Neural cell (in vitro differentiated cells): Measurements from ENCODE around the gene COCH. TPM values are rescaled to one million over a fixed set of nuclear protein-coding genes. Genes with fewer than 3 reads are reported as not detected.

ENCODE experiments used
- H2AFZ ChIP-seq: fragments of 200-600, 300-800 bp; sonication (generic), shearing (Covaris generic); 2 replicates; pipeline ENCODE4 v1.6.0; 2014; ENCODE audit warnings: low read depth, mild to moderate bottlenecking, antibody characterized with exemption, low read length, moderate library complexity
- H3F3A ChIP-seq: fragments of 200-600 bp; shearing (Covaris generic); 2 replicates; pipeline ENCODE4 v1.6.1; 2016; ENCODE audit warnings: mild to moderate bottlenecking, moderate library complexity, mixed read lengths, antibody characterized with exemption, low read length; ENCODE audit not compliant: insufficient read depth, poor library complexity, severe bottlenecking
- H3K27ac ChIP-seq: fragments of 200-600, 300-800 bp; sonication (generic), shearing (Covaris generic); 2 replicates; pipeline ENCODE4 v1.5.1; 2014; ENCODE audit warnings: mild to moderate bottlenecking, low read length, moderate library complexity
- H3K27me3 ChIP-seq: fragments of 300-800, 200-600 bp; sonication (generic), shearing (Covaris generic); 2 replicates; pipeline ENCODE4 v1.6.0; 2014; ENCODE audit warnings: mild to moderate bottlenecking, low read depth, low read length, moderate library complexity; ENCODE audit not compliant: insufficient read depth
- H3K36me3 ChIP-seq: fragments of 300-800, 200-600 bp; sonication (generic), shearing (Covaris generic); 2 replicates; pipeline ENCODE4 v1.5.1; 2014; ENCODE audit warnings: mild to moderate bottlenecking, antibody characterized with exemption, low read length, moderate library complexity; ENCODE audit not compliant: insufficient read depth
- H3K4me2 ChIP-seq: fragments of 300-800, 200-600 bp; sonication (generic), shearing (Covaris generic); 2 replicates; pipeline ENCODE4 v1.6.0; 2014; ENCODE audit warnings: mild to moderate bottlenecking, low read length
- H3K4me3 ChIP-seq: fragments of 300-800, 200-600 bp; sonication (generic), shearing (Covaris generic); 2 replicates; pipeline ENCODE4 v1.5.1; 2014; ENCODE audit warnings: mild to moderate bottlenecking, low read length, moderate library complexity
- H3K79me2 ChIP-seq: fragments of 200-600 bp; shearing (Covaris generic); replicated peaks from 2 replicates; pipeline ENCODE4 v1.6.0; 2014; ENCODE audit warnings: mild to moderate bottlenecking, low read length, moderate library complexity; ENCODE audit not compliant: insufficient read depth
- H3K9ac ChIP-seq: fragments of 300-800, 200-600 bp; sonication (generic), shearing (Covaris generic); 2 replicates; pipeline ENCODE4 v1.6.1; 2016; ENCODE audit warnings: mild to moderate bottlenecking, low read length, mixed read lengths
- H3K9me2 ChIP-seq: fragments of 200-600 bp; shearing (Covaris generic); 2 replicates; pipeline ENCODE4 v1.6.1; 2016; ENCODE audit warnings: mild to moderate bottlenecking, low read length, mixed read lengths; ENCODE audit not compliant: insufficient read depth
- H3K9me3 ChIP-seq: fragments of 200-600, 300-800 bp; sonication (generic), shearing (Covaris generic); 2 replicates; pipeline ENCODE4 v1.6.1; 2016; ENCODE audit warnings: mild to moderate bottlenecking, mixed run types, low read length, moderate library complexity, mixed read lengths
- H4K20me1 ChIP-seq: fragments of 200-600 bp; shearing (Covaris generic); 2 replicates; pipeline ENCODE4 v1.6.1; 2016; ENCODE audit warnings: mild to moderate bottlenecking, mixed run types; ENCODE audit not compliant: insufficient read depth
- MXI1 ChIP-seq: fragments of 450-650 bp; conservative IDR thresholded peaks from 2 replicates; pipeline ENCODE4 v1.6.1; 2014; ENCODE audit warnings: antibody characterized with exemption, mild to moderate bottlenecking; ENCODE audit not compliant: poor library complexity, severe bottlenecking
- POLR2AphosphoS5 ChIP-seq: IDR thresholded peaks from 2 replicates; pipeline ENCODE4 v1.6.1; 2012
- RAD21 ChIP-seq: fragments of 450-650 bp; conservative IDR thresholded peaks from 2 replicates; pipeline ENCODE4 v1.6.1; 2014; ENCODE audit warnings: antibody characterized with exemption, mild to moderate bottlenecking, moderate library complexity
- SMC3 ChIP-seq: fragments of 450-650 bp; conservative IDR thresholded peaks from 2 replicates; pipeline ENCODE4 v1.6.1; 2014; ENCODE audit warnings: antibody characterized with exemption, mild to moderate bottlenecking, moderate library complexity; ENCODE audit not compliant: poor library complexity
- TAF1 ChIP-seq: IDR thresholded peaks from 2 replicates; pipeline ENCODE4 v1.6.1; 2012; ENCODE audit warnings: low read depth
- polyA plus RNA-seq: library from polyadenylated mRNA; depleted of rRNA; stranded (reverse); fragments of >200 nt; gene quantifications from 2 replicates; pipeline ENCODE4 v1.2.3, GENCODE V29; 2014
- TF ChIP-seq, protein P1 (sequence below): IDR thresholded peaks from 2 replicates; pipeline ENCODE4 v1.6.1; 2012; ENCODE audit warnings: borderline replicate concordance
- TF ChIP-seq, protein P2 (sequence below): fragments of 450-650 bp; IDR thresholded peaks from 2 replicates; pipeline ENCODE4 v1.5.1; 2014; ENCODE audit warnings: antibody characterized with exemption, mild to moderate bottlenecking, moderate library complexity; ENCODE audit not compliant: poor library complexity, severe bottlenecking

COCH gene
- polyA plus RNA-seq, 1 donor from 2014 or later: 45.0 TPM

DNA sequence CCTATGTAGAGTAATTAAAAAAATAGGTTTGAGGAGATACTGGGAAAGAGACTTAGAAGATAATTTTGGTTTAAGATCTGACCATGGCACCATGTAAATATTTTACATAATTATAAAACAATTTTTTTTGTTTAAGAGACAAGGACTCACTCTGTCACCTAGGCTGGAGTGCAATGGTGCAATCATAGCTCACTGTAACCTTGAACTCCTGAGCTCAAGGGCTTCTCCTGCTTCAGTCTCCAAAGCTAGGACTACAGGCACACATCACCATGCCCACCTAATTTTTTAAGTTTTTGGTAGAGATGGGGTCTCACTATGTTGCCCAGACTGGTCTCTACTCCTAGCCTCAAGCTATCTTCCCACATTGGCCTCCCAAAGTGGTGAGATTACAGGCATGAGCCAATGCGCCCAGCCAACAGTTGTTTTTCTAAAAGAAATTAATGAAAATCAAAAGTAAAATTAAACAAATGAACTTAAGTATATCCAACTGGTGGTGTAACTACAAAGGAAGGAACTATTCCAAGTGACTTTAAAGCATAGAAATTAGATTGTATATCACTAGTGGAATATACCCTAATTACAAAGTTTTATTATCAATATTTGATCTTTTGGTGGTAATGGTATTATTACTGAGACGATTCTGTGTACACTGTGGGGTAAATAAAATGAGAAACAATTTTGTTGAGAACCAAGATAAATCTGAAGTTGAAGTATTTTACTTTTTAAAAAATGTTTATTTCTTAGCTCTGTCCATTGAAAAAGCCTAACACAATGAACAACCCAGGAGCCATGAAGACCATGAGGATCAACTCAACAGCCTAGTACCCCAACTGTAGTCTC is 29.1 kb downstream of the COCH start:
- TF ChIP-seq POLR2AphosphoS5: no peak
- TF ChIP-seq, protein P1, sequence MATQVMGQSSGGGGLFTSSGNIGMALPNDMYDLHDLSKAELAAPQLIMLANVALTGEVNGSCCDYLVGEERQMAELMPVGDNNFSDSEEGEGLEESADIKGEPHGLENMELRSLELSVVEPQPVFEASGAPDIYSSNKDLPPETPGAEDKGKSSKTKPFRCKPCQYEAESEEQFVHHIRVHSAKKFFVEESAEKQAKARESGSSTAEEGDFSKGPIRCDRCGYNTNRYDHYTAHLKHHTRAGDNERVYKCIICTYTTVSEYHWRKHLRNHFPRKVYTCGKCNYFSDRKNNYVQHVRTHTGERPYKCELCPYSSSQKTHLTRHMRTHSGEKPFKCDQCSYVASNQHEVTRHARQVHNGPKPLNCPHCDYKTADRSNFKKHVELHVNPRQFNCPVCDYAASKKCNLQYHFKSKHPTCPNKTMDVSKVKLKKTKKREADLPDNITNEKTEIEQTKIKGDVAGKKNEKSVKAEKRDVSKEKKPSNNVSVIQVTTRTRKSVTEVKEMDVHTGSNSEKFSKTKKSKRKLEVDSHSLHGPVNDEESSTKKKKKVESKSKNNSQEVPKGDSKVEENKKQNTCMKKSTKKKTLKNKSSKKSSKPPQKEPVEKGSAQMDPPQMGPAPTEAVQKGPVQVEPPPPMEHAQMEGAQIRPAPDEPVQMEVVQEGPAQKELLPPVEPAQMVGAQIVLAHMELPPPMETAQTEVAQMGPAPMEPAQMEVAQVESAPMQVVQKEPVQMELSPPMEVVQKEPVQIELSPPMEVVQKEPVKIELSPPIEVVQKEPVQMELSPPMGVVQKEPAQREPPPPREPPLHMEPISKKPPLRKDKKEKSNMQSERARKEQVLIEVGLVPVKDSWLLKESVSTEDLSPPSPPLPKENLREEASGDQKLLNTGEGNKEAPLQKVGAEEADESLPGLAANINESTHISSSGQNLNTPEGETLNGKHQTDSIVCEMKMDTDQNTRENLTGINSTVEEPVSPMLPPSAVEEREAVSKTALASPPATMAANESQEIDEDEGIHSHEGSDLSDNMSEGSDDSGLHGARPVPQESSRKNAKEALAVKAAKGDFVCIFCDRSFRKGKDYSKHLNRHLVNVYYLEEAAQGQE: no peak
- no peak for TF ChIP-seq RAD21
- TF ChIP-seq TAF1: no peak
- no peaks in the 10 kb centered on the region for H3K36me3 ChIP-seq
- no peak overlapping the region for H3K27ac ChIP-seq
- no peak overlapping the region for H3K4me2 ChIP-seq
- H2AFZ ChIP-seq: no peak overlapping the region
- no peak overlapping the region for H3K4me3 ChIP-seq
- no peaks in the 10 kb centered on the region for H3K79me2 ChIP-seq
- no peak overlapping the region for H3K9ac ChIP-seq
- no peaks in the 10 kb centered on the region for H3K27me3 ChIP-seq
- no peaks in the 10 kb centered on the region for H3K9me2 ChIP-seq
- H3K9me3 ChIP-seq: no peaks in the 10 kb centered on the region
- no peaks in the 10 kb centered on the region for H3F3A ChIP-seq
- no peaks in the 10 kb centered on the region for H4K20me1 ChIP-seq

DNA sequence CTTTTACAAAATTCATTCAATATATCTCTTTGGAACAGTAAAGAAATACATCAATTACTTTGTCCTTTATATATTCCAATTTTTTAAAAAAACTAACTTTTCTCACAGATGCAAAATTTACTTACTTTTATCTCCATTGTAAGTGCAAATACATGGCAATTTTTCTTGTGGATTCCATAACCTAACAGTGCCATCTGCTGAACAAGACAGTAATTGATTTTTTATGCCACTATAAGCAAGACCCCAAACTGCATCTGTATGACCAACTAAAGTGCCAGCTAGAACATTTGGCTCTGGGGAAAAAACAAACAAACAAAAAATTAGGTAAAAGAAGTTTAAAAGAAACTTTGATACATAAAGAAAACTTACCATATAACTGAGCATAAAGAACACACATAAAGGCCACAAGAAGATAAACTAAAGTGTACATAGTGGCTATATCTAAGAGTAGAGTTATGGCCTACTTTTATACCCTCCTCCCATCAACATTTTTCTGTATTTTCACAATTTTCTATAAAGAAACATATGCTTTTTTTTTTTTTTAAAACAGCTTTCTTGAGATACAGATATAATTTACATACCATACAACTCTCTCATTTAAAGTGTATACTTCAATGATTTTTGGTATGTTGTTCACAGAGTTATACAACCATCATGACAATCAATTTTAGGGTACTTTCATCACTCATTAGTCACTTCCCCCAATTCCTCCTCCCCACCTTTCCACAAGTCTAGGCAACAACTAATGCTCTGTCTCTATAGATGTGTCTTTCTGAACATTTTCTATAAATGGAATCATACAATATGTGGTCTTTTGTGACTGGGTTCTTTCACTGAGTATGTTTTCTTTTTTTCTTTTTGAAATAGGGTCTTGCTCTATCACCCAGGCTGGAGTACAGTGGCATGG is 32.6 kb downstream of the COCH start:
- Histone ChIP-seq H4K20me1 (no peaks in the 10 kb centered on the region), H3K36me3 (peaks cover 8% of the 10 kb centered on the region), H3K4me3 (no peak overlapping the region), H3K27me3 (no peaks in the 10 kb centered on the region), H3K79me2 (no peaks in the 10 kb centered on the region), H3K9ac (no peak overlapping the region), H3K9me3 (no peaks in the 10 kb centered on the region), H3K9me2 (no peaks in the 10 kb centered on the region), H3F3A (no peaks in the 10 kb centered on the region), H3K27ac (no peak overlapping the region), H2AFZ (no peak overlapping the region), H3K4me2 (no peak overlapping the region)
- TF ChIP-seq POLR2AphosphoS5 (no peak), RAD21 (peak; percentile 70), MXI1 (no peak), SMC3 (peak; percentile 64)
- TF ChIP-seq, protein P2, sequence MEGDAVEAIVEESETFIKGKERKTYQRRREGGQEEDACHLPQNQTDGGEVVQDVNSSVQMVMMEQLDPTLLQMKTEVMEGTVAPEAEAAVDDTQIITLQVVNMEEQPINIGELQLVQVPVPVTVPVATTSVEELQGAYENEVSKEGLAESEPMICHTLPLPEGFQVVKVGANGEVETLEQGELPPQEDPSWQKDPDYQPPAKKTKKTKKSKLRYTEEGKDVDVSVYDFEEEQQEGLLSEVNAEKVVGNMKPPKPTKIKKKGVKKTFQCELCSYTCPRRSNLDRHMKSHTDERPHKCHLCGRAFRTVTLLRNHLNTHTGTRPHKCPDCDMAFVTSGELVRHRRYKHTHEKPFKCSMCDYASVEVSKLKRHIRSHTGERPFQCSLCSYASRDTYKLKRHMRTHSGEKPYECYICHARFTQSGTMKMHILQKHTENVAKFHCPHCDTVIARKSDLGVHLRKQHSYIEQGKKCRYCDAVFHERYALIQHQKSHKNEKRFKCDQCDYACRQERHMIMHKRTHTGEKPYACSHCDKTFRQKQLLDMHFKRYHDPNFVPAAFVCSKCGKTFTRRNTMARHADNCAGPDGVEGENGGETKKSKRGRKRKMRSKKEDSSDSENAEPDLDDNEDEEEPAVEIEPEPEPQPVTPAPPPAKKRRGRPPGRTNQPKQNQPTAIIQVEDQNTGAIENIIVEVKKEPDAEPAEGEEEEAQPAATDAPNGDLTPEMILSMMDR: peak; percentile 66
